Measurements from ENCODE around the gene NTF4.
A peak's percentile ranks its signal among the peaks of the same experiment; 100 is the strongest.
"Not testable (repeated sequence)": the region's sequence is repeated elsewhere in the genome, so short reads cannot be mapped to it uniquely, and the experiment has no call there.

Gene NTF4

GRCh38 chr19:49056101-49056901 lies 8.3 kb downstream of the NTF4 start:
- DNase-seq: peak in 2 of 3 experiments; percentile 49 to 64

DNA sequence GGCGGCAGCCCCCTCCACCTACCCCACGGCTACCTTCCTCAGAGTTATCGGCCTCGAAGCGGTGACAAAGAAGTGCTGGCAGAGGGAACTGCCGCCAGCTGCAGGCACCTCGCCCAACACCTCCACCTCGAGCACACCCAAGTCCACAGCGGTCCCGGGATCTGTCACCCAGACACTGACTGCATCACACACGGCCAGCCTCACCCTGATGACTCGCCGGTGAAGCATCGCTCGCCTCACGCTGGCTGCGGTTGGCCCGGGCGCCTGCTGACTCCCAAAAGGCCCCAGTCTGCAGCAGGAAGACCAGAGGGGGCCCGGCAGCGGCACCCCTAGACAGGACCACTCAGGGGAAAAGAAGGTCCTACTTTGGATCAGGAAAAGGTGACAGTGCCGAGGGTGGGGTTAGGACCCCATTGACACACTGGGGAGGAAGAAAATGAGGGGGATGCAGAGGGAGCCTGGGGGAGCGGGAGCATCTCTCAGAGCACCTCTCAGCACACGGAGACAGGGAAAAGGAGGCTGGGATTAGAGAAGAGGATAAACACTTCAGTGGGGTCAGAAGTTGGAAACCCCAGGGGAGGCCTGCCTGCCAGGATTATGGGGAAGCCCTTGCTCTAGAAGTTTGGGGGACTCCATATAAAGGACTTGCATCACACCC lies 14.1 kb downstream of the NTF4 start:
- DNase-seq: not testable (repeated sequence)

DNA sequence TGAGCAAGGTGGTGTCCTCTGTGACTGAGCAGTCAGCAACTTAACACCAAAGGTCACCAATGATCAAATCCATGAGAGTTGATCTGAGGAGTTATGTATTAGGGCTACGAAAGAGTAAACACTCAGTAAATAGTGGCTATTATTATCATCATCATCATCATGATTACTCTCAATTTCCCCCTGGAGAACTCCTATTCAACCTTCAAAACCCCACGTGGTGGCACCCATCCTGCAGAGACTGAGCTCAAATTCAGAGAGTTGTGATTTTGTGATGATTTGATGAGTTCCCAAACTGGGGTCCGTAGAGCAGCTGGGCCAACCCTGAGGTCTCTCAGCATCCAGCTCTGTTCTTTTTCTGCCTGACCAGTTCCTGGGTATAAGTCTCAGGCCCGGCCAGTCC lies 14.8 kb downstream of the NTF4 start:
- not testable (repeated sequence) for DNase-seq

GRCh38 chr19:49049011-49049410 lies 15.6 kb downstream of the NTF4 start, which contains the start of gene CGB8:
CGB8 (minus strand) TSS chr19:49049111; CDS start chr19:49048739, 372 bp downstream.
- DNase-seq: not testable (repeated sequence)

DNA sequence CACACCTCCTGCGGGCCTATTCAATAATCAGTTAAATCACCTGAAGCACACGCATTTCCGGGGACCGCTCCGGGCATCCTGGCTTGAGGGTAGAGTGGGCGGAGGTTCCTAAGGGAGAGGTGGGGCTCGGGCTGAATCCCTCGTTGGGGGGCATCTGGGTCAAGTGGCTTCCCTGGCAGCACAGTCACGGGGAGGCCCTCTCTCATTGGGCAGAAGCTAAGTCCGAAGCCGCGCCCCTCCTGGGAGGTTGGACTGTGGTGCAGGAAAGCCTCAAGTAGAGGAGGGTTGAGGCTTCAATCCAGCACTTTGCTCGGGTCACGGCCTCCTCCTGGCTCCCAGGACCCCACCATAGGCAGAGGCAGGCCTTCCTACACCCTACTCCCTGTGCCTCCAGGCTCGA lies 21.1 kb downstream of the NTF4 start, which contains the start of gene CGB5:
CGB5 (plus strand) TSS at position 301 of the 400 bp plus-strand sequence. CDS start 362 bp downstream, outside the sequence.
- not testable (repeated sequence) for DNase-seq

DNA sequence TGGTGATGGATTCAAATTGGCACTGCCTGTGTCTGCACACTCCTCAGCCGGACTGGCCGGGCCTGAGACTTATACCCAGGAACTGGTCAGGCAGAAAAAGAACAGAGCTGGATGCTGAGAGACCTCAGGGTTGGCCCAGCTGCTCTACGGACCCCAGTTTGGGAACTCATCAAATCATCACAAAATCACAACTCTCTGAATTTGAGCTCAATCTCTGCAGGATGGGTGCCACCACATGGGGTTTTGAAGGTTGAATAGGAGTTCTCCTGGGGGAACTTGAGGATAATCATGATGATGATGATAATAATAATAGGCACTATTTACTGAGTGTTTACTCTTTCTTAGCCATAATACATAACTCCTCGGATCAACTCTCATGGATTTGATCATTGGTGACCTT lies 22.0 kb downstream of the NTF4 start:
- not testable (repeated sequence) for DNase-seq

- DNase-seq: no peak
Observed at GRCh38 chr19:49042177-49042576, 22.4 kb downstream of the NTF4 start.

DNA sequence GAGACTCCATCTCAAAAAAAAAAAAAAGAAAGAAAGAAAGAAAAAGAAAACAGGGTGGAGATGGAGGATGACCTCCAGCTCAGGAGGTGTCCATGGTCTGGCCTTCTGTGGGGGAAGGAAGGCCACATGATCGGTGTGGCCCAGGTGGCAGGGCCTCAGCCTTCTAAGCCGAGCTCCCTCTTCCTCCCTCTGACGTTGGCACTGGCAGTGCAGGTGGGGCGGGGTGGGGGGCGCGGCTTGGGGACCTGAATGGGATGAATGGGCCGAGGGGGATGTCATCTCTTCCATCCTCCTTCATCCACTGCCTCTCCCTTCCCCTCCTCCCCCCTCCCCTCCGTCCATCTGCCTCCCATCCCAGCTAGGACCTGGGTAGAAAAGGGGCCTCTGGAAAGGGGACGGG lies 24.9 kb downstream of the NTF4 start:
- DNase-seq: not testable (repeated sequence)

GRCh38 chr19:49038557-49039276 lies 25.9 kb downstream of the NTF4 start:
- DNase-seq: not testable (repeated sequence)

DNA sequence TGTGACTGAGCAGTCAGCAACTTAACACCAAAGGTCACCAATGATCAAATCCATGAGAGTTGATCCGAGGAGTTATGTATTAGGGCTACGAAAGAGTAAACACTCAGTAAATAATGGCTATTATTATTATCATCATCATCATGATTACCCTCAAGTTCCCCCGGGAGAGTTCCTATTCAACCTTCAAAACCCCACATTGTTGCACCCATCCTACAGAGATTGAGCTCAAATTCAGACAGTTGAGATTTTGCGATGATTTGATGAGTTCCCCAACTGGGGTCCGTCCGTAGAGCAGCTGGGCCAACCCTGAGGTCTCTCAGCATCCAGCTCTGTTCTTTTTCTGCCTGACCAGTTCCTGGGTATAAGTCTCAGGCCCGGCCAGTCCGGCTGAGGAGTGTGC lies 26.5 kb downstream of the NTF4 start:
- not testable (repeated sequence) for DNase-seq

DNA sequence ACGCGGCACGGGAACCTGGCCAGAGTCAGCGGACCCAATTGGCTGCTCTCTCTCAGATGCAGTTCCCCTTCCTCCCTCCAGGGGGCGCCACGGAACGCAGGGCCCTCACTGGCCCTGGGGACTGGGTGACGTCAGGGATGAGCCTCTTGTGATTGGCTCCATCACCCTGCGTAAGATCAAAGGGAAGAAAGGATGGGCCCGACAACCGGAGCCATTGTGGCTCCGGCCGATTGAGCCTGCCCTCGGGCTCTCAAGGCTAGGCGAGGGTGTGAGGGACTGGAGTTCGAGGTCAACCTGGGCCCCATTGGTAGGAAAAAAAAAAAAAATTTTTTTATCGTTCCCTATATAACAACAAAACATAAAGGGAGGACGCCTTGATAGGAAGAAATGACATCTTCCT lies 27.8 kb downstream of the NTF4 start, which contains the start of gene CGB1:
CGB1 (minus strand) TSS at position 81 of the 400 bp plus-strand sequence. CDS start 184 bp downstream, outside the sequence.
- DNase-seq: not testable (repeated sequence)

- not testable (repeated sequence) for DNase-seq
Observed at GRCh38 chr19:49031642-49032301, 32.8 kb downstream of the NTF4 start, which contains the start of gene CGB2. CGB2 (plus strand) TSS chr19:49031890; CDS start chr19:49032096, 206 bp downstream.

- DNase-seq: not testable (repeated sequence)
Observed at GRCh38 chr19:49030323-49030722, 34.3 kb downstream of the NTF4 start.

GRCh38 chr19:49029749-49030148 lies 34.9 kb downstream of the NTF4 start:
- not testable (repeated sequence) for DNase-seq

- not testable (repeated sequence) for DNase-seq
Observed at GRCh38 chr19:49028686-49029085, 35.9 kb downstream of the NTF4 start.

DNA sequence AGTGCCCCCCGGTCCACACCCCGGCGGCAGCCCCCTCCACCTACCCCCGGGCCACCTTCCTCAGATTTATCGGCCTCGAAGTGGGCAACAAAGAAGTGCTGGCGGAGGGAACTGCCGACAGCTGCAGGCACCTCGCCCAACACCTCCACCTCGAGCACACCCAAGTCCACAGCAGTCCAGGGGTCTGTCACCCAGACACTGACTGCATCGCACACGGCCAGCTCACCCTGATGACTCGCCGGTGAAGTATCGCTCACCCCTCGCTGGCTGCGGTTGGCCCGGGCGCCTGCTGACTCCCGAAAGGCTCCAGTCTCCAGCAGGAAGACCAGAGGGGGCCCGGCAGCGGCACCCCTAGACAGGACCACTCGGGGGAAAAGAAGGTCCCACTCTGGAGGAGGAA lies 39.0 kb downstream of the NTF4 start:
- DNase-seq: not testable (repeated sequence)

DNA sequence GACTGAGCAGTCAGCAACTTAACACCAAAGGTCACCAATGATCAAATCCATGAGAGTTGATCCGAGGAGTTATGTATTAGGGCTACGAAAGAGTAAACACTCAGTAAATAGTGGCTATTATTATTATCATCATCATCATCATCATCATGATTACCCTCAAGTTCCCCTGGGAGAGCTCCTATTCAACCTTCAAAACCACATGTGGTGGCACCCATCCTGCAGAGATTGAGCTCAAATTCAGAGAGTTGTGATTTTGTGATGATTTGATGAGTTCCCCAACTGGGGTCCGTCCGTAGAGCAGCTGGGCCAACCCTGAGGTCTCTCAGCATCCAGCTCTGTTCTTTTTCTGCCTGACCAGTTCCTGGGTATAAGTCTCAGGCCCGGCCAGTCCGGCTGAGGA lies 39.5 kb downstream of the NTF4 start:
- DNase-seq: not testable (repeated sequence)

DNA sequence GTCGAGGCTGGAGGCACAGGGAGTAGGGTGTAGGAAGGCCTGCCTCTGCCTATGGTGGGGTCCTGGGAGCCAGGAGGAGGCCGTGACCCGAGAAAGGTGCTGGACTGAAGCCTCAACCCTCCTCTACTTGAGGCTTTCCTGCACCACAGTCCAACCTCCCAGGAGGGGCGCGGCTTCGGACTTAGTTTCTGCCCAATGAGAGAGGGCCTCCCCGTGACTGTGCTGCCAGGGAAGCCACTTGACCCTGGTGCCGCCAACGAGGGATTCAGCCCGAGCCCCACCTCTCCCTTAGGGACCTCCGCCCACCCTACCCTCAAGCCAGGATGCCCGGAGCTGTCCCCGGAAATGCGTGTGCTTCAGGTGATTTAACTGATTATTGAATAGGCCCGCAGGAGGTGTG lies 40.4 kb downstream of the NTF4 start, which contains the start of gene CGB3:
CGB3 (minus strand) TSS at position 101 of the 400 bp plus-strand sequence. CDS start 362 bp downstream, outside the sequence.
- not testable (repeated sequence) for DNase-seq

GRCh38 chr19:49022116-49022515 lies 42.5 kb downstream of the NTF4 start:
- no peak for DNase-seq

DNA sequence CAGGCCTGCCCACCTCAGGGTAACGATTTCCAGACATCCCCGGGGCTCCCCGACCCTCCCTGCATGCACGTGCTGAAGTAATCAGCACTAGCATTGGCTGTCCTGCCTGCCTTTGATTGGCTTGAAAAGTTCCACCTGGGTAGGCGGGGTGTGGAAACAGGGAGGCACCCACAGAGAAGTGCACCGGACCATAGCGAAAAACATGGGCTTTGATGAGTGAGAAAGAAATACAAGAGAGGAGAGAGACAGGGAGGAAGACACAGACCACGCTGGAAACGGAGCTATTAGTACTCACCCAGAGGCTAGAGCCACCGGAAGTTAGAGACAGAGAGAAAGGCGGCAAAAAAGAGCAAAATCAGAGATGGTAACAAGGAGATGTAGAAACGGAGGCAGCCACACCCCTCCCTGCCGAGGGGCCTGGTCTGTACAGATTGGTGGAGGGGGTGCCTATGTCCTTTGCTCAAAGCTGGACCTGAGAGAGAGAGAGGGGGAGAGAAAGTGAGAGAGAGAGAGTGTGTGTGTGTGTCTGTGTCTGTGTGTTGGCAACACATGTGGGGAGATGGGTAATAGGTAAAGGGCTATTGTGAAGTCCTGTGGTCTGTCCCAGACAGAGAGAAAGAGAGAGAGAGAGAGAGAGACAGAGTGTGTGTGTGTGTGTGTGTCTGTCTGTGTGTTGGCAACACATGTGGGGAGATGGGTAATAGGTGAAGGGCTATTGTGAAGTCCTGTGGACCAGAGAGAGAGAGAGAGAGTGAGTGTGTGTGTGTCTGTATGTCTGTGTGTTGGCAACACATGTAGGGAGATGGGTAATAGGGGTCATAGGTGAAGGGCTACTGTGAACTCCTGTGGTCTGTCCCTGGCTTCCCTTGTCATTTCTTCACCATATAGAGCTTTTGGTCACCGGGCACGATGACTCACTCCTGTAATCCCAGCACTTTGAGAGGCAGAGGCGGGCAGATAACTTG lies 43.4 kb downstream of the NTF4 start:
- peak in 1 of 3 experiments; percentile 26 for DNase-seq

GRCh38 chr19:49020342-49020741 lies 44.3 kb downstream of the NTF4 start:
- peak in 1 of 3 experiments; percentile 17 for DNase-seq

Measured in NCI-H1417 (cell line).